K562 (cell line): ENCODE measurements around the gene TRAK1. TPM values are rescaled to one million over a fixed set of nuclear protein-coding genes. Genes with fewer than 3 reads are reported as not detected.

Experiments used
- ATAC-seq: fragments of 200-7000 bp; cut with Tn5 transposase; 3 replicates; pipeline ENCODE4 v1.9.1; 2020; ENCODE audit warnings: moderate library complexity
- BruUV-seq: library from RNA; stranded (reverse); fragments of 400-500 nt; replicated peaks from 2 replicates; lab custom pipeline; 2021; lab: Mats Ljungman, UMichigan
- CTCF ChIA-PET: fragments of 300-600 bp; formaldehyde crosslinking; extraction: SDS; loops from one replicate; lab custom pipeline; 2021; ENCODE audit warnings: low intra/inter-chr PET ratio; lab: Yijun Ruan, JAX
- POLR2A ChIA-PET: fragments of 300-600, 350-650 bp; sonication (Branson Sonifier 250); formaldehyde crosslinking; extraction: SDS; loops from one replicate; lab custom pipeline; 2021; ENCODE audit warnings: antibody characterized with exemption, inconsistent platforms; lab: Yijun Ruan, JAX
- DNase-seq, 4 experiments: peaks; one replicate each; pipeline versions ENCODE4 v3.0.0 to v3.0.0-alpha.2; 2011 to 2018; ENCODE audit warnings: low spot score in 3 of 4, mixed read lengths in 3 of 4; ENCODE audit errors: extremely low read depth in 1 of 4
- FAIRE-seq: peaks from 2 replicates; lab custom pipeline; 2011; peaks lifted over from hg19 to GRCh38; lab: Jason Lieb, UNC
- H2AFZ ChIP-seq: 2 replicates; pipeline ENCODE4 v1.6.0; 2011; ENCODE audit warnings: low read depth, low read length, control low read depth, inconsistent platforms
- H3K27ac ChIP-seq: fragments of 200-600 bp; 3 replicates; pipeline ENCODE4 v1.8.0; 2011; ENCODE audit warnings: low read depth, mild to moderate bottlenecking, control low read depth, inconsistent platforms, low read length, moderate library complexity, mixed read lengths; ENCODE audit errors: extremely low read depth
- H3K27me3 ChIP-seq, 2 experiments: fragments of 300-600 bp in 1 of 2; 2 replicates in 1 of 2; 3 replicates in 1 of 2; pipeline versions ENCODE4 v1.6.0 to v1.8.0; 2011; ENCODE audit warnings: inconsistent platforms in 2 of 2, low read length in 2 of 2, mild to moderate bottlenecking in 1 of 2, mixed read lengths in 1 of 2, moderate library complexity in 1 of 2; ENCODE audit not compliant: control insufficient read depth in 2 of 2, insufficient read depth in 2 of 2
- H3K36me3 ChIP-seq: fragments of 300-600 bp; 3 replicates; pipeline ENCODE4 v1.8.0; 2011; ENCODE audit warnings: mild to moderate bottlenecking, low read length, inconsistent platforms; ENCODE audit not compliant: control insufficient read depth, insufficient read depth
- H3K4me1 ChIP-seq, 2 experiments: fragments of 200-600 bp in 1 of 2; replicated peaks in 1 of 2; 2 replicates in 1 of 2; 3 replicates in 1 of 2; pipeline versions ENCODE4 v1.5.1 to v1.8.0; 2011; ENCODE audit warnings: inconsistent platforms in 2 of 2, low read length in 2 of 2, mild to moderate bottlenecking in 1 of 2, mixed read lengths in 1 of 2, moderate library complexity in 1 of 2; ENCODE audit not compliant: control insufficient read depth in 2 of 2, insufficient read depth in 2 of 2
- H3K4me2 ChIP-seq: 2 replicates; pipeline ENCODE4 v1.6.1; 2011; ENCODE audit warnings: low read length, control low read depth, inconsistent platforms, mixed read lengths; ENCODE audit not compliant: insufficient read depth
- H3K4me3 ChIP-seq: fragments of 200-600 bp; sonication (generic), shearing (Covaris generic); 2 replicates; pipeline ENCODE4 v1.5.1; 2016; ENCODE audit warnings: control low read depth, inconsistent platforms
- H3K79me2 ChIP-seq: fragments of 200-600 bp; 3 replicates; pipeline ENCODE4 v1.8.0; 2011; ENCODE audit warnings: low read length, inconsistent platforms; ENCODE audit not compliant: control insufficient read depth, insufficient read depth
- H3K9ac ChIP-seq, 2 experiments: 2 replicates each; pipeline versions ENCODE4 v1.6.0 to v1.6.1; 2011; ENCODE audit warnings: low read depth in 2 of 2, low read length in 2 of 2, control low read depth in 1 of 2, inconsistent platforms in 1 of 2, mild to moderate bottlenecking in 1 of 2, mixed read lengths in 1 of 2; ENCODE audit not compliant: insufficient read depth in 1 of 2
- H3K9me1 ChIP-seq: one replicate; pipeline ENCODE4 v1.6.0; 2011; ENCODE audit warnings: inconsistent platforms, mild to moderate bottlenecking, low read length, moderate library complexity; ENCODE audit not compliant: control insufficient read depth, insufficient read depth
- H3K9me3 ChIP-seq: replicated peaks from 2 replicates; pipeline ENCODE4 v1.5.1; 2011; ENCODE audit warnings: low read depth, low read length, inconsistent platforms; ENCODE audit not compliant: control insufficient read depth, insufficient read depth
- H4K20me1 ChIP-seq: replicated peaks from 2 replicates; pipeline ENCODE4 v1.6.1; 2011; ENCODE audit warnings: low read length, inconsistent platforms, mixed read lengths; ENCODE audit not compliant: control insufficient read depth, insufficient read depth
- ARHGAP35 ChIP-seq: fragments of 450-650 bp; IDR thresholded peaks from 2 replicates; pipeline ENCODE4 v1.6.1; 2018; ENCODE audit not compliant: partially characterized antibody
- ARNT ChIP-seq, 2 experiments: fragments of 450-650 bp; IDR thresholded peaks; 2 replicates each; pipeline ENCODE4 v1.6.1; 2016; ENCODE audit warnings: mild to moderate bottlenecking in 1 of 2
- DMBX1 ChIP-seq: fragments of 250-450 bp; sonication (Bioruptor Pico); IDR thresholded peaks from 2 replicates; pipeline ENCODE4 v1.8.0; 2022; ENCODE audit warnings: inconsistent platforms, mild to moderate bottlenecking, moderate library complexity, borderline replicate concordance
- FOS ChIP-seq: IDR thresholded peaks from 3 replicates; pipeline ENCODE4 v1.6.1; 2011; ENCODE audit not compliant: insufficient read length; ENCODE audit errors: extremely low read depth
- FOXP1 ChIP-seq: sonication (generic); formaldehyde crosslinking; IDR thresholded peaks from 2 replicates; pipeline ENCODE4 v1.8.0; 2022; ENCODE audit warnings: mild to moderate bottlenecking, missing genetic modification reagents
- MTA2 ChIP-seq: fragments of 450-650 bp; IDR thresholded peaks from 2 replicates; pipeline ENCODE4 v1.6.1; 2016; ENCODE audit warnings: low read depth
- PURB ChIP-seq: sonication (generic); formaldehyde crosslinking; IDR thresholded peaks from 2 replicates; pipeline ENCODE4 v1.9.0; 2021; ENCODE audit warnings: low read depth, mild to moderate bottlenecking, missing genetic modification reagents
- SP1 ChIP-seq: sonication (generic); formaldehyde crosslinking; IDR thresholded peaks from 2 replicates; pipeline ENCODE4 v1.8.1; 2022; ENCODE audit warnings: mild to moderate bottlenecking, missing genetic modification reagents
- ZBTB11 ChIP-seq, 3 experiments: fragments of 200-800 bp in 1 of 3; fragments of 250-450 bp in 1 of 3; fragments of 450-650 bp in 1 of 3; sonication (Bioruptor Pico) in 1 of 3; sonication (Bioruptor generic) in 1 of 3; formaldehyde crosslinking in 1 of 3; IDR thresholded peaks; 2 replicates each; pipeline versions ENCODE4 v1.6.1 to v1.8.0; 2016 to 2022; ENCODE audit warnings: mild to moderate bottlenecking in 2 of 3, missing genetic modification characterization in 2 of 3, missing compliant biosample characterization in 1 of 3, moderate library complexity in 1 of 3
- ZNF134 ChIP-seq: fragments of 250-450 bp; sonication (Bioruptor Pico); conservative IDR thresholded peaks from 2 replicates; pipeline ENCODE4 v1.4.0; 2020
- ZNF280A ChIP-seq: fragments of 450-650 bp; IDR thresholded peaks from 2 replicates; pipeline ENCODE4 v1.6.1; 2018; ENCODE audit warnings: mild to moderate bottlenecking, low read depth; ENCODE audit not compliant: partially characterized antibody
- ZNF655 ChIP-seq: fragments of 250-450 bp; sonication (Bioruptor Pico); IDR thresholded peaks from 2 replicates; pipeline ENCODE4 v1.5.0; 2021
- ZNF780A ChIP-seq: fragments of 250-450 bp; sonication (Bioruptor Pico); IDR thresholded peaks from 2 replicates; pipeline ENCODE4 v1.5.0; 2021; ENCODE audit warnings: mild to moderate bottlenecking
- ZZZ3 ChIP-seq: fragments of 450-650 bp; IDR thresholded peaks from 2 replicates; pipeline ENCODE4 v1.6.1; 2016; ENCODE audit warnings: antibody characterized with exemption, mild to moderate bottlenecking, moderate library complexity
- WGBS: fragments of 100-300 bp; shearing (Covaris generic); methylation state at CpG from one replicate; pipeline ENCODE4 v1.1.6; 2016; ENCODE audit warnings: low coverage, mixed read lengths; ENCODE audit not compliant: insufficient coverage; ENCODE audit errors: missing lambda C conversion rate; 5-methylcytosine and 5-hydroxymethylcytosine counted together
- in situ Hi-C: fragments of 300-500 bp; cut with MboI; formaldehyde crosslinking; loops from 4 replicates; pipeline ENCODE4 v1.15.0; 2018; ENCODE audit warnings: inconsistent platforms, mixed read lengths
- intact Hi-C: fragments of 100-400 bp; cut with micrococcal nuclease; formaldehyde crosslinking; loops from 2 replicates; pipeline ENCODE4 v1.14.2; 2022
- polyA plus RNA-seq, 8 experiments: library from polyadenylated mRNA; depleted of rRNA in 4 of 8; stranded (reverse) in 5 of 8; unstranded in 3 of 8; fragments of >200 nt; fragmentation: Nextera tagmentation in 2 of 8; fragmentation: Illumina TruSeq in 1 of 8; extraction: Ambion mirVana in 2 of 8; extraction: Trizol in 1 of 8; gene quantifications; 2 replicates each; pipeline versions ENCODE4 v1.2.1 to v1.2.3, GENCODE V29; 2011 to 2014; ENCODE audit warnings: inconsistent platforms in 1 of 8, missing spikeins in 1 of 8
- total RNA-seq, 7 experiments: library from RNA; depleted of rRNA in 6 of 7; stranded (reverse); fragments of >200 nt in 6 of 7; fragmentation: Illumina TruSeq in 2 of 7; extraction: Trizol in 2 of 7; gene quantifications; 2 replicates each; pipeline versions ENCODE4 v1.2.1 to v1.2.3, GENCODE V29; 2011 to 2021; ENCODE audit warnings: low replicate concordance in 1 of 7

The TRAK1 gene
- total and polyA plus RNA-seq, 9 of the 15 experiments (the other 6 are each of a cell fraction or from before 2014, with no cell fraction given), result 5.3 to 28.5 (median 17.5) TPM

GRCh38 chr3:42123824-42124658 is 32.9 kb downstream of the TRAK1 start:
- CTCF ChIA-PET, result no interaction called here
- POLR2A ChIA-PET, result no interaction called here
- TF ChIP-seq MTA2, result no peak
- TF ChIP-seq ZNF280A, result no peak
- TF ChIP-seq ZNF655, result no peak
- TF ChIP-seq ZBTB11 (CRISPR knock-in tag; IDR thresholded peaks at IDR 0.05), result no peak
- TF ChIP-seq FOXP1 (CRISPR knock-in tag), result no peak
- TF ChIP-seq ARHGAP35, result no peak
- TF ChIP-seq PURB, result no peak
- TF ChIP-seq ZZZ3, result no peak
- TF ChIP-seq ZNF134 (CRISPR knock-in tag), result no peak
- TF ChIP-seq SP1, result no peak
- no peak for TF ChIP-seq ARNT (IDR thresholded peaks at IDR 0.05)
- TF ChIP-seq DMBX1, result no peak
- TF ChIP-seq ZNF780A (CRISPR knock-in tag), result no peak
- TF ChIP-seq FOS, result no peak

More at GRCh38 chr3:42123824-42124658, 32.9 kb downstream of the TRAK1 start:
- Histone ChIP-seq H3K4me1 (no peaks in the 10 kb centered on the region; a peak in 1 of 5 replicates), H3K9ac (no peak overlapping the region), H3K36me3 (peaks cover 24% of the 10 kb centered on the region; the same call in 1 of the 3 replicates), H3K4me3 (no peak overlapping the region), H3K79me2 (no peaks in the 10 kb centered on the region), H4K20me1 (peaks cover 13% of the 10 kb centered on the region; the same call in 1 of the 2 replicates), H3K4me2 (no peak overlapping the region), H2AFZ (no peak overlapping the region), H3K9me3 (no peaks in the 10 kb centered on the region), H3K27me3 (no peaks in the 10 kb centered on the region), H3K27ac (no peak overlapping the region), H3K9me1 (peaks cover 1% of the 10 kb centered on the region)
- BruUV-seq, result no TSS peak
- DNase-seq, result no peak
- intact Hi-C loops, result no loop called here
- ATAC-seq, result no peak
- WGBS, result 86% methylated on average over 5 of the region's 5 CpGs
- in situ Hi-C loops, result loop anchor here (25.0 kb wide), 1 partner anchor 437 kb away; no protein-coding TSS in a partner anchor
- no peak for FAIRE-seq
